Measurements from ENCODE around the gene COL4A2. TPM values are rescaled to one million over a fixed set of nuclear protein-coding genes. Genes with fewer than 3 reads are reported as not detected.

COL4A2 gene
- total and polyA plus RNA-seq, 2 donors (not counting 1 experiment from before 2014, with no cell fraction given), result 0.17 TPM; not detected in 1

GRCh38 chr13:110414283-110414682 lies 107.2 kb downstream of the COL4A2 start:
- H3K4me1 Mint-ChIP-seq, result peaks cover 4% of the 10 kb centered on the region
- Histone ChIP-seq H3K9me3 (ENCODE audit: control extremely low read depth in 1 of 3, control insufficient read depth in 2 of 3, insufficient read depth in 1 of 3, low read length in 2 of 3) (no peaks in the 10 kb centered on the region), H3K4me2 (replicated peaks; ENCODE audit: low read depth, low read length, poor library complexity, severe bottlenecking) (no peak overlapping the region), H3K9ac (ENCODE audit: low read length) (no peak overlapping the region), H4K20me1 (ENCODE audit: control insufficient read depth, insufficient read depth, low read length, poor library complexity, severe bottlenecking) (no peaks in the 10 kb centered on the region), H2AFZ (ENCODE audit: insufficient read depth, low read depth, low read length, poor library complexity, severe bottlenecking) (no peak overlapping the region), H3K27me3 (replicated peaks in 1 of 4; ENCODE audit: control extremely low read depth in 1 of 4, control insufficient read depth in 3 of 4, insufficient read depth in 4 of 4, low read length in 3 of 4) (peaks cover 0 to 19% (median 11%) of the 10 kb centered on the region in 4 experiments), H3K36me3 (replicated peaks in 1 of 2; ENCODE audit: control extremely low read depth in 1 of 2, control insufficient read depth in 1 of 2, extremely low read depth in 1 of 2, insufficient read depth in 2 of 2, low read length in 1 of 2) (no peaks in the 10 kb centered on the region), H3K4me1 (ENCODE audit: control insufficient read depth in 2 of 2, insufficient read depth in 2 of 2, low read length in 2 of 2) (peaks cover 0 to 3% of the 10 kb centered on the region in 2 donors), H3K27ac (ENCODE audit: low read length in 2 of 2) (no peak overlapping the region), H3K4me3 (ENCODE audit: control extremely low read depth in 1 of 5, extremely low read depth in 1 of 5, insufficient read depth in 1 of 5, low read depth in 2 of 5, low read length in 4 of 5) (no peak overlapping the region), H3K79me2 (ENCODE audit: control insufficient read depth, insufficient read depth, low read length) (no peaks in the 10 kb centered on the region)
- ChIA-PET POLR2A (no interaction called here), CTCF (no interaction called here)
- H3K9me3 Mint-ChIP-seq (ENCODE audit: insufficient read depth), result no peaks in the 10 kb centered on the region
- ATAC-seq (ENCODE audit: low read depth), result no peak
- 99% methylated on average over 7 of the region's 7 CpGs for WGBS (ENCODE audit: insufficient coverage)
- H3K27ac Mint-ChIP-seq, result no peak overlapping the region
- TF ChIP-seq EZH2 (IDR thresholded peaks at IDR 0.05; ENCODE audit: borderline replicate concordance, insufficient read depth, low read depth, low read length, poor library complexity, severe bottlenecking) (no peak), CTCF (IDR thresholded peaks at IDR 0.05) (no peak)
- H3K27me3 Mint-ChIP-seq, result peaks cover 48% of the 10 kb centered on the region
- H3K4me3 Mint-ChIP-seq, result no peak overlapping the region
- no peak for DNase-seq
- intact Hi-C loops (cut with micrococcal nuclease), result no loop called here

- CTCF ChIA-PET, result no interaction called here
- intact Hi-C loops (cut with micrococcal nuclease), result no loop called here
- peaks cover 51% of the 10 kb centered on the region for H3K27me3 Mint-ChIP-seq
Measured at GRCh38 chr13:110414931-110415330, 107.8 kb downstream of the COL4A2 start.

More at GRCh38 chr13:110414931-110415330, 107.8 kb downstream of the COL4A2 start:
- H3K27me3 ChIP-seq (replicated peaks in 1 of 4; ENCODE audit: control extremely low read depth in 1 of 4, control insufficient read depth in 3 of 4, insufficient read depth in 4 of 4, low read length in 3 of 4), result peaks cover 0 to 22% (median 15%) of the 10 kb centered on the region in 4 experiments
- no peaks in the 10 kb centered on the region for H3K9me3 Mint-ChIP-seq (ENCODE audit: insufficient read depth)
- POLR2A ChIA-PET, result no interaction called here
- no peak overlapping the region for H2AFZ ChIP-seq (ENCODE audit: insufficient read depth, low read depth, low read length, poor library complexity, severe bottlenecking)
- peaks cover 0 to 3% of the 10 kb centered on the region in 2 donors for H3K4me1 ChIP-seq (ENCODE audit: control insufficient read depth in 2 of 2, insufficient read depth in 2 of 2, low read length in 2 of 2)
- DNase-seq (no peak), ATAC-seq (ENCODE audit: low read depth) (no peak)
- H3K27ac Mint-ChIP-seq, result no peak overlapping the region
- no peak overlapping the region for H3K27ac ChIP-seq (ENCODE audit: low read length in 2 of 2)
- no peaks in the 10 kb centered on the region for H3K79me2 ChIP-seq (ENCODE audit: control insufficient read depth, insufficient read depth, low read length)
- 93% methylated on average over 2 of the region's 2 CpGs for WGBS (ENCODE audit: insufficient coverage)
- H3K9me3 ChIP-seq (ENCODE audit: control extremely low read depth in 1 of 3, control insufficient read depth in 2 of 3, insufficient read depth in 1 of 3, low read length in 2 of 3), result no peaks in the 10 kb centered on the region
- no peak overlapping the region for H3K9ac ChIP-seq (ENCODE audit: low read length)
- H3K4me3 ChIP-seq (ENCODE audit: control extremely low read depth in 1 of 5, extremely low read depth in 1 of 5, insufficient read depth in 1 of 5, low read depth in 2 of 5, low read length in 4 of 5), result no peak overlapping the region
- H4K20me1 ChIP-seq (ENCODE audit: control insufficient read depth, insufficient read depth, low read length, poor library complexity, severe bottlenecking), result no peaks in the 10 kb centered on the region
- H3K4me3 Mint-ChIP-seq, result no peak overlapping the region
- no peaks in the 10 kb centered on the region for H3K36me3 ChIP-seq (replicated peaks in 1 of 2; ENCODE audit: control extremely low read depth in 1 of 2, control insufficient read depth in 1 of 2, extremely low read depth in 1 of 2, insufficient read depth in 2 of 2, low read length in 1 of 2)
- peaks cover 4% of the 10 kb centered on the region for H3K4me1 Mint-ChIP-seq
- H3K4me2 ChIP-seq (replicated peaks; ENCODE audit: low read depth, low read length, poor library complexity, severe bottlenecking), result no peak overlapping the region
- TF ChIP-seq CTCF (IDR thresholded peaks at IDR 0.05) (no peak), EZH2 (IDR thresholded peaks at IDR 0.05; ENCODE audit: borderline replicate concordance, insufficient read depth, low read depth, low read length, poor library complexity, severe bottlenecking) (no peak)

Measured in B cell (primary cell).